NCI-H2227 treated with DMSO at 0.1 percent for 48 hours (cell line): Measurements from ENCODE around the gene TRMO.
"Not testable (repeated sequence)": the region's sequence is repeated elsewhere in the genome, so short reads cannot be mapped to it uniquely, and the experiment has no call there.

Source experiments
- DNase-seq: peaks from one replicate; lab custom pipeline; 2025; lab: John Stamatoyannopoulos, UW

Gene TRMO

DNA sequence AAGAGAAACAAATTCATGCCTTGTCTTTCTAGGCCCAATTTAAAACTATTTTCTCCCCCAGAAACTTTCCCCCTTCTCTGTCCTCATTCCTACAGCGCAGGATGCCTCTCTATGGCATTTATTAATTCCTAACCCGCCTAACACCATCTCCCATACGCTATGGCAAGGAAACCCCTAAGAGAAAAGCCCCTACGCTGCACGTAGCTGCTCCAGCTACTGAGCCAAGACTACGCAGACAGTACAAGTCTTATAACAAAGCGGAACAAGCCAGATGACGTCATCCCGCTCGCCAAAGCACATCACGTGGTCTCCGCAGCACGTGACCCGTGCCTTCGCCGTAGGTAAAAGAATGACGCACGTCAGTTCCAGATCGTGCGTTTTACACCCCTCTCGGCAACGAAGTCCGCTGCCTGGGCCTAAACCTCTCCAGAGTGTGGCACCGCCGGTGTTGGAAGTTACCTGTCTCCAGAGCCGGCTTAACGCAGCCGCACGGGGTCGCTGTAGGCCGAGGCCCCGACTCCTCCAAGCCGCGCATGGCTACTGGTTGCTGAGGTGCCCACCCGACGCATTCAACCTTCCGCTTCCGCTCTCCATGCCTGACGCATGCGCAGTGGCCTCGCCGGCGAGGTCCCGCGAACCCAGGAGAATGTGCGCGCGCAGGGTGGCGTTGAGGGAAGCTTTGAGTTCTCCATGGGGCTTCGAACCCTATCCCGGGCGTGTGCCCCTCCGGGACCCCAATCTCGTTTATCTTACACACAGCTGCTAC lies at the start of gene TRMO:
TRMO (minus strand) TSS at position 542 of the 766 bp plus-strand sequence; CDS start at position 535, 7 bp downstream.
- peak; percentile 94 for DNase-seq

DNA sequence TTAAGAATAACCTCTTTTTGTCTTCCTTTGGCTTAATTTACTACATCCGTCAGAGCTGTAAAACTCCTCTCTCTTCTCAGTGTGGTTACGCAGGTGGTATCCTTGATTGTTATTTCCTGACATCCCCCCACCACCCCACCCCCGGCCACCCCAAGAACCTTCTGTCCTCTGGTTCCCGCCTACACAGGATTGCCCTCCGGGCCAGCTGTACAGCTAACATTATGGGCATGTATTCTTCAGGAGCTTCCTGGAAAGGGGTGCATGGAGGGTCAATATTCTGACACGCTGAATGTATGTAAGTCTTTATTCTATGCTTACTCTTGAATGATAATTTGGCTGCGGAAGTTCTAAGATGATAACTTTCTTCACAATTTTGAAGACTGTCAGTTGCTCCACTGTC lies 47.9 kb upstream of the TRMO start:
- no peak for DNase-seq

GRCh38 chr9:97969014-97969413 lies 46.7 kb upstream of the TRMO start:
- no peak for DNase-seq

- no peak for DNase-seq
These were observed 44.2 kb upstream of the TRMO start for GRCh38 chr9:97966493-97966892.

- DNase-seq: no peak
These were observed 42.6 kb upstream of the TRMO start for GRCh38 chr9:97964901-97965300.

DNA sequence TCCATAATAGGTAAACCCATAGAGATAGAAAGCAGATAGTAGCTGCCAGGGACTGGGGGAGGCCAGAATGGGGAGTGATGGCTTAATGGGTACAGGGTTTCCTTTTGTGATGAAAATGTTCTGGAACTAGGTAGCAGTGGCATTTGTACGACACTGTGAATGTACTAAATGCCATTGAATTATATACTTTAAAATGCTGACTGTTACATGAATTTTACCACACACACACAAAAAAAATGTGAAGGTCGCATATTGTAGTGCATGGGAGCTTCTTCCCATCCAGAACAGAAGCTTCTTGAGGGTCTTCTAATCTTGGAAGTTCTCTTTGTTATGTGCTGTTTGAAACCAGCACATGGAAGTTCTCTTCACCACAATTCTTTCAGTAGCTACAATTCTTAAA lies 40.9 kb upstream of the TRMO start:
- DNase-seq: no peak

- no peak for DNase-seq
These were observed 40.3 kb upstream of the TRMO start for GRCh38 chr9:97962575-97962974.

DNA sequence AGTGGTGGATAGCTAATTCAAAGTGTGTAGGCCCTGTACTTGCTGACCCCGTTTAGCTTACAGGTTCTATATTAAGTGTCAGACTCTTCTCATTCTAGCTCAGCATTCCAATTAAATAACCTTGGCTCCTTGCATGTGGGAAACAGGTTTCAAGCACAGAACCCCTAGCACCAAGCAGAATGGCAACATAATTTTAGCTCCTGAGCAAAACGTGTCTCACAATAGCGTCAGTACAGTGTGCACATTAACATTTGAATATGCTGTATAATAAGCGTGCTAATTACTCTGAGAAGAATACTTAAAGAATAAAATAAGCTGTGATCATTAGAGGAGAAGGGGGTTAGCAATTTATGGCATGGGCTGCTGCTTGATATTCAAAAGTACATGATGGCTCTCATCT lies 39.8 kb upstream of the TRMO start:
- DNase-seq: no peak

DNA sequence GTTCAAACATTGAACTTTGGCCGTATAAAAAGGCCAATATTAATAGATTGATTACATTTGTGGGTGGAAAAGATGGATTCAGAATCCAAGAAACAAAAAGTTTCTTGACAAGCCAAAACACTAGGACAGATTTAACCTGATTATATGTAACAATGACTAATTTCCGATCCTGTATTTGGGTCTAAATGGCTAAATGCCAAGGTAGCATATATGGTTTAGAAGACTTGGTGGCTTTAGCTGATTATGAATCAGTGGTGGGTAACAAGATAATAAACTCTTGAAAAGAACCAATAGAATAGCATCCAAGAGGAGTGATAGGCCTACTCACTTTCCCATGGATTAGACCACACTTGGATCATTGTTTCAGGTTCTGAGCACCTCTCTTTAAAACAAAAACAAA lies 39.1 kb upstream of the TRMO start:
- no peak for DNase-seq

GRCh38 chr9:97960678-97961328 lies 38.5 kb upstream of the TRMO start:
- not testable (repeated sequence) for DNase-seq

GRCh38 chr9:97959585-97959984 lies 37.3 kb upstream of the TRMO start:
- DNase-seq: no peak

GRCh38 chr9:97958812-97959511 lies 36.7 kb upstream of the TRMO start:
- no peak for DNase-seq

GRCh38 chr9:97956331-97956730 lies 34.0 kb upstream of the TRMO start:
- no peak for DNase-seq

- DNase-seq: no peak
These were observed 32.3 kb upstream of the TRMO start for GRCh38 chr9:97954550-97954989.

- not testable (repeated sequence) for DNase-seq
These were observed 28.6 kb upstream of the TRMO start for GRCh38 chr9:97950873-97951272.

- not testable (repeated sequence) for DNase-seq
These were observed 24.8 kb upstream of the TRMO start for GRCh38 chr9:97947094-97947493.

DNA sequence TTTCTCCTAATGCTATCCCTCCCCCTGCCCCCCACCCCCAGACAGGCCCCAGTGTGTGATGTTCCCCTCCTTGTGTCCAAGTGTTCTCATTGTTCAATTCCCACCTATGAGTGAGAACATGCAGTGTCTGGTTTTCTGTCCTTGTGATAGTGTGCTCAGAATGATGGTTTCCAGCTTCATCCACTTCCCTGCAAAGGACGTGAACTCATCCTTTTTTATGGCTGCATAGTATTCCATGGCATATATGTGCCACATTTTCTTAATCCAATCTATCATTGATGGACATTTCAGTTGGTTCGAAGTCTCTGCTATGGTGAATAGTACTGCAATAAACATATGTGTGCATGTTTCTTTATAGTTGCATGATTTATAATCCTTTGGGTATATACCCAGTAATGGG lies 23.2 kb upstream of the TRMO start:
- DNase-seq: not testable (repeated sequence)

- DNase-seq: no peak
These were observed 22.3 kb upstream of the TRMO start for GRCh38 chr9:97944612-97945011.

DNA sequence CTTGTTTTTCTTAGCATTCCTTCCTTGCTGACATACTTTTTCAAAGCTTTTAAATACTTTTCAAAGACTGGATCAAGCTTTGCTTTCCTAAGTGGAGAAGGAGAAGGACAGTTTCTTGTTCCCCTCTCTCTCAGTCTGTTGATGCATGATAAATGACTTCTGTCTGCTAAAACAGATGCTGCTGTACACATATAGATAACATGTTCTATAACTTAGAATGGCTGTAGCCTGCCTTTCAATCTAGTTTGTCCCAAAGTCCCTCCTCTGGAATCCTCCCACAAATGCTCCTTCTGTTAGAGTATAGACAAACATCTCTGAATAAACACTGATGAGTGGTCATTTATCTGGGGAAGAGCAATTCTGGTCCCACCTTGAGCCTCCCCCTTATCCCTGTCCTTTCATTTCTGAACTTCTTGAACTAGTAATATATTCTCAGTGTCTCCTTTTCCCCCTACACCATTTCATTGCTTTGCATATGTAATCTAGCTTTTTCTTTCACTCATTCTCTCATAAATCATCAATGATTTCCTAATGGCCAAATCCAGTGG lies 21.1 kb upstream of the TRMO start:
- no peak for DNase-seq

DNA sequence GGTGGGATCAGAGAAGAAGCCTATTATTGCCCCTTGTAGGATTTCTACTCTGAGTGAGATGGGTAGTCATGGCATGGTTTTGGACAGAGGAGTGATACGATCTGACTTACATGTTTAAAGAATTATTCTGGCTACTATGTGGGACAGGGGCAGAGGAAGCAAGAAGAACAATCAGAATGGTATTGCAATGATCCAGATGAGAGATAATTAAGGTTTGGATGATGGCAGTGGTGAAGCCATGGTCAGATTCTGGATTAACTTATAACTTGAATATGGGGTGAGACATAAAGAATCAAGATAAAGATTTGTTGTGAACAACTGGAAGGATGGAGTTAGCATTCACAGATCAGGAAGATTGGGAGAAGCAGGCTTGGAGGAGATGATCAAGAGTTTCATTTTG lies 19.0 kb upstream of the TRMO start:
- no peak for DNase-seq

DNA sequence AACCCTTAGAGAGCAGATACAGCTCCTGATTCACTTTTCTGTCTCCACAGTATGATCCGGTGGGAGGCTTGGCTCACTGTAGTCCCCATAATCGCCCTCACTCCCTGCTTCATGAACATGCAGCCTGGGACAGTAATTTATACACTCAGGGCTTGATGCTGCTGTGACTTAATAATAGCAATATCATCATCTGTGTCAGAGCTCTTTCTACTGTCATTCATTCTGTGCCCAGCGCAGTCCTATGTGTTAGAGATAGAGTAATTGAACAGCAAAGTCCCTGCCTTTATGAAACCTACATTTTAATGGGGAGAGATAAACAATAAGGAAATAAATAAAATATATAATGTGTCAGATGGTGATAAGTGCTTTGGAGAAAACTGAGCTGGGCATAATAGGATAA lies 18.4 kb upstream of the TRMO start:
- DNase-seq: no peak

- DNase-seq: no peak
These were observed 17.9 kb upstream of the TRMO start for GRCh38 chr9:97940233-97940632.
